VCaP (cell line): Measurements from ENCODE around the gene TMEM44.
A peak's percentile ranks its signal among the peaks of the same experiment; 100 is the strongest.
"Not testable (repeated sequence)": the region's sequence is repeated elsewhere in the genome, so short reads cannot be mapped to it uniquely, and the experiment has no call there.

Experiments
- H3K27ac ChIP-seq: fragments of 450-650 bp; 2 replicates; pipeline ENCODE4 v1.5.1; 2017
- CTCF ChIP-seq: fragments of 450-650 bp; conservative IDR thresholded peaks from 2 replicates; pipeline ENCODE4 v1.5.1; 2017; ENCODE audit warnings: mild to moderate bottlenecking, moderate library complexity

TMEM44 gene

GRCh38 chr3:194640829-194641228 lies 7.6 kb upstream of the TMEM44 start:
- H3K27ac ChIP-seq: peak overlapping the region; percentile 39
- peak; percentile 34; the same call in 1 of the 2 replicates for TF ChIP-seq CTCF

GRCh38 chr3:194638991-194639605 lies 5.9 kb upstream of the TMEM44 start:
- H3K27ac ChIP-seq: peak overlapping the region; percentile 39; the same call in 1 of the 2 replicates
- no peak for TF ChIP-seq CTCF

GRCh38 chr3:194637541-194638400 lies 4.6 kb upstream of the TMEM44 start:
- TF ChIP-seq CTCF: no peak
- no peak overlapping the region for H3K27ac ChIP-seq

GRCh38 chr3:194637066-194637465 lies 3.8 kb upstream of the TMEM44 start:
- no peak for TF ChIP-seq CTCF
- H3K27ac ChIP-seq: no peak overlapping the region

- peak overlapping the region; percentile 85 for H3K27ac ChIP-seq
- no peak for TF ChIP-seq CTCF
Observed at GRCh38 chr3:194632809-194633348, 340 bp downstream of the TMEM44 start.

GRCh38 chr3:194632226-194632808 lies 902 bp downstream of the TMEM44 start:
- TF ChIP-seq CTCF: no peak
- peak overlapping the region; percentile 85 for H3K27ac ChIP-seq

- no peak overlapping the region for H3K27ac ChIP-seq
- TF ChIP-seq CTCF: no peak
Observed at GRCh38 chr3:194631696-194632095, 1.5 kb downstream of the TMEM44 start.

- not testable (repeated sequence) for H3K27ac ChIP-seq
Observed at GRCh38 chr3:194630681-194631080, 2.5 kb downstream of the TMEM44 start.
